ENCODE measurements around the gene TRAF3. TPM values are rescaled to one million over a fixed set of nuclear protein-coding genes. Genes with fewer than 3 reads are reported as not detected.
A peak's percentile ranks its signal among the peaks of the same experiment; 100 is the strongest.
"Not testable (repeated sequence)": the region's sequence is repeated elsewhere in the genome, so short reads cannot be mapped to it uniquely, and the experiment has no call there.

The TRAF3 gene
- total RNA-seq, 5 donors from 2014 or later (not counting 1 experiment from before 2014, with no cell fraction given) = 29.6 to 46.1 (median 35.7) TPM

GRCh38 chr14:102831163-102831804 lies 54.0 kb downstream of the TRAF3 start:
- H3K27me3 Mint-ChIP-seq = no peaks in the 10 kb centered on the region
- H3K4me3 Mint-ChIP-seq = no peak overlapping the region
- 98% methylated on average over 4 of the region's 7 CpGs for WGBS (ENCODE audit: insufficient coverage)
- no peaks in the 10 kb centered on the region for H3K9me3 Mint-ChIP-seq
- ATAC-seq (replicated peaks in 1 of 4) (no peak), DNase-seq (no peak)
- Histone ChIP-seq H3K9me3 (no peaks in the 10 kb centered on the region), H3K27ac (ENCODE audit: low read length) (no peak overlapping the region), H3K4me3 (ENCODE audit: control insufficient read depth in 1 of 2, extremely low read depth in 1 of 2, low read length in 1 of 2) (no peak overlapping the region), H3K27me3 (replicated peaks in 1 of 2; ENCODE audit: control insufficient read depth in 2 of 2, extremely low read depth in 1 of 2, insufficient read depth in 2 of 2, low read length in 1 of 2) (no peaks in the 10 kb centered on the region), H3K36me3 (ENCODE audit: control insufficient read depth in 2 of 2, extremely low read depth in 1 of 2, insufficient read depth in 1 of 2, low read length in 1 of 2) (peaks cover 0 to 35% of the 10 kb centered on the region in 2 donors), H3K4me1 (ENCODE audit: control insufficient read depth in 1 of 2, extremely low read depth in 1 of 2, insufficient read depth in 2 of 2, low read length in 2 of 2) (peaks cover 0 to 21% of the 10 kb centered on the region in 2 experiments)
- POLR2A ChIA-PET = no interaction called here
- H3K36me3 Mint-ChIP-seq = peaks cover 37% of the 10 kb centered on the region
- H3K27ac Mint-ChIP-seq = peak overlapping the region; percentile 36 to 58
- H3K4me1 Mint-ChIP-seq = peaks cover 40 to 50% (median 46%) of the 10 kb centered on the region in 3 donors
- CTCF ChIA-PET = no interaction called here

- Mint-ChIP-seq H3K27ac (no peak overlapping the region), H3K9me3 (no peaks in the 10 kb centered on the region), H3K27me3 (no peaks in the 10 kb centered on the region), H3K4me1 (peaks cover 32 to 43% (median 39%) of the 10 kb centered on the region in 3 donors), H3K4me3 (no peak overlapping the region), H3K36me3 (peaks cover 50% of the 10 kb centered on the region)
- Histone ChIP-seq H3K27ac (ENCODE audit: low read length) (no peak overlapping the region), H3K4me1 (ENCODE audit: control insufficient read depth in 1 of 2, extremely low read depth in 1 of 2, insufficient read depth in 2 of 2, low read length in 2 of 2) (peaks cover 0 to 4% of the 10 kb centered on the region in 2 experiments), H3K27me3 (replicated peaks in 1 of 2; ENCODE audit: control insufficient read depth in 2 of 2, extremely low read depth in 1 of 2, insufficient read depth in 2 of 2, low read length in 1 of 2) (no peaks in the 10 kb centered on the region), H3K4me3 (ENCODE audit: control insufficient read depth in 1 of 2, extremely low read depth in 1 of 2, low read length in 1 of 2) (no peak overlapping the region), H3K9me3 (no peaks in the 10 kb centered on the region), H3K36me3 (ENCODE audit: control insufficient read depth in 2 of 2, extremely low read depth in 1 of 2, insufficient read depth in 1 of 2, low read length in 1 of 2) (peaks cover 0 to 43% of the 10 kb centered on the region in 2 donors)
- DNase-seq = no peak
- no peak for ATAC-seq (replicated peaks in 1 of 4)
- ChIA-PET POLR2A (no interaction called here), CTCF (no interaction called here)
- no CpG with 5 or more reads among the region's 7 CpGs for WGBS (ENCODE audit: insufficient coverage)
These were observed 56.1 kb downstream of the TRAF3 start for GRCh38 chr14:102833341-102833740.

- no peak overlapping the region for H3K27ac Mint-ChIP-seq
- Histone ChIP-seq H3K36me3 (ENCODE audit: control insufficient read depth in 2 of 2, extremely low read depth in 1 of 2, insufficient read depth in 1 of 2, low read length in 1 of 2) (peaks cover 0 to 44% of the 10 kb centered on the region in 2 donors), H3K4me3 (ENCODE audit: control insufficient read depth in 1 of 2, extremely low read depth in 1 of 2, low read length in 1 of 2) (no peak overlapping the region), H3K27ac (ENCODE audit: low read length) (no peak overlapping the region), H3K4me1 (ENCODE audit: control insufficient read depth in 1 of 2, extremely low read depth in 1 of 2, insufficient read depth in 2 of 2, low read length in 2 of 2) (peaks cover 0 to 4% of the 10 kb centered on the region in 2 experiments), H3K27me3 (replicated peaks in 1 of 2; ENCODE audit: control insufficient read depth in 2 of 2, extremely low read depth in 1 of 2, insufficient read depth in 2 of 2, low read length in 1 of 2) (no peaks in the 10 kb centered on the region), H3K9me3 (no peaks in the 10 kb centered on the region)
- peaks cover 29 to 37% (median 35%) of the 10 kb centered on the region in 3 donors for H3K4me1 Mint-ChIP-seq
- ChIA-PET CTCF (no interaction called here), POLR2A (no interaction called here)
- DNase-seq = no peak
- WGBS (ENCODE audit: insufficient coverage) = 98% methylated on average over 7 of the region's 9 CpGs
- peaks cover 53% of the 10 kb centered on the region for H3K36me3 Mint-ChIP-seq
- no peaks in the 10 kb centered on the region for H3K9me3 Mint-ChIP-seq
- H3K4me3 Mint-ChIP-seq = no peak overlapping the region
- no peak for ATAC-seq (replicated peaks in 1 of 4)
- no peaks in the 10 kb centered on the region for H3K27me3 Mint-ChIP-seq
These were observed 56.7 kb downstream of the TRAF3 start for GRCh38 chr14:102833991-102834390.

GRCh38 chr14:102835959-102836358 lies 58.7 kb downstream of the TRAF3 start:
- Mint-ChIP-seq H3K9me3 (no peaks in the 10 kb centered on the region), H3K36me3 (peaks cover 51% of the 10 kb centered on the region), H3K27me3 (no peaks in the 10 kb centered on the region), H3K27ac (no peak overlapping the region), H3K4me1 (peaks cover 20 to 27% (median 23%) of the 10 kb centered on the region in 3 donors), H3K4me3 (no peak overlapping the region)
- ATAC-seq (replicated peaks in 1 of 4) (no peak), DNase-seq (no peak)
- ChIA-PET CTCF (no interaction called here), POLR2A (no interaction called here)
- Histone ChIP-seq H3K36me3 (ENCODE audit: control insufficient read depth in 2 of 2, extremely low read depth in 1 of 2, insufficient read depth in 1 of 2, low read length in 1 of 2) (peaks cover 0 to 37% of the 10 kb centered on the region in 2 donors), H3K9me3 (no peaks in the 10 kb centered on the region), H3K27ac (ENCODE audit: low read length) (no peak overlapping the region), H3K27me3 (replicated peaks in 1 of 2; ENCODE audit: control insufficient read depth in 2 of 2, extremely low read depth in 1 of 2, insufficient read depth in 2 of 2, low read length in 1 of 2) (no peaks in the 10 kb centered on the region), H3K4me1 (ENCODE audit: control insufficient read depth in 1 of 2, extremely low read depth in 1 of 2, insufficient read depth in 2 of 2, low read length in 2 of 2) (no peaks in the 10 kb centered on the region), H3K4me3 (ENCODE audit: control insufficient read depth in 1 of 2, extremely low read depth in 1 of 2, low read length in 1 of 2) (no peak overlapping the region)
- WGBS (ENCODE audit: insufficient coverage) = 100% methylated on average over 1 of the region's 5 CpGs

- H3K4me1 ChIP-seq (ENCODE audit: control insufficient read depth in 1 of 2, extremely low read depth in 1 of 2, insufficient read depth in 2 of 2, low read length in 2 of 2); H3K9me3 ChIP-seq; DNase-seq; H3K4me3 Mint-ChIP-seq; ATAC-seq (replicated peaks in 1 of 4); H3K27me3 Mint-ChIP-seq; H3K9me3 Mint-ChIP-seq; H3K4me3 ChIP-seq (ENCODE audit: control insufficient read depth in 1 of 2, extremely low read depth in 1 of 2, low read length in 1 of 2); H3K27me3 ChIP-seq (replicated peaks in 1 of 2; ENCODE audit: control insufficient read depth in 2 of 2, extremely low read depth in 1 of 2, insufficient read depth in 2 of 2, low read length in 1 of 2); H3K27ac ChIP-seq (ENCODE audit: low read length); H3K27ac Mint-ChIP-seq; CTCF ChIA-PET: not testable (repeated sequence)
- POLR2A ChIA-PET = interaction anchor here in 1 of 2 donors (0.6 kb wide), 1 partner anchor 217 kb away, joined by 3 read pairs; no protein-coding TSS in a partner anchor
- peaks cover 0 to 30% of the 10 kb centered on the region in 2 donors for H3K36me3 ChIP-seq (ENCODE audit: control insufficient read depth in 2 of 2, extremely low read depth in 1 of 2, insufficient read depth in 1 of 2, low read length in 1 of 2)
- peaks cover 18 to 31% (median 23%) of the 10 kb centered on the region in 3 donors for H3K4me1 Mint-ChIP-seq
- WGBS (ENCODE audit: insufficient coverage) = 100% methylated on average over 4 of the region's 5 CpGs
- peaks cover 46% of the 10 kb centered on the region for H3K36me3 Mint-ChIP-seq
These were observed 59.9 kb downstream of the TRAF3 start for GRCh38 chr14:102837120-102837519.

- H3K27ac Mint-ChIP-seq = no peak overlapping the region
These were observed 61.3 kb downstream of the TRAF3 start for GRCh38 chr14:102838501-102838900.

More at GRCh38 chr14:102838501-102838900, 61.3 kb downstream of the TRAF3 start:
- ATAC-seq (replicated peaks in 1 of 4) (no peak), DNase-seq (no peak)
- Mint-ChIP-seq H3K36me3 (peaks cover 37% of the 10 kb centered on the region), H3K9me3 (no peaks in the 10 kb centered on the region), H3K27me3 (no peaks in the 10 kb centered on the region), H3K4me1 (peaks cover 18 to 27% (median 21%) of the 10 kb centered on the region in 3 donors), H3K4me3 (no peak overlapping the region)
- no peak overlapping the region for H3K27ac ChIP-seq (ENCODE audit: low read length)
- H3K36me3 ChIP-seq (ENCODE audit: control insufficient read depth in 2 of 2, extremely low read depth in 1 of 2, insufficient read depth in 1 of 2, low read length in 1 of 2) = peaks cover 0 to 26% of the 10 kb centered on the region in 2 donors
- 93% methylated on average over 2 of the region's 4 CpGs for WGBS (ENCODE audit: insufficient coverage)
- no peaks in the 10 kb centered on the region for H3K9me3 ChIP-seq
- H3K27me3 ChIP-seq (replicated peaks in 1 of 2; ENCODE audit: control insufficient read depth in 2 of 2, extremely low read depth in 1 of 2, insufficient read depth in 2 of 2, low read length in 1 of 2) = no peaks in the 10 kb centered on the region
- no peaks in the 10 kb centered on the region for H3K4me1 ChIP-seq (ENCODE audit: control insufficient read depth in 1 of 2, extremely low read depth in 1 of 2, insufficient read depth in 2 of 2, low read length in 2 of 2)
- no peak overlapping the region for H3K4me3 ChIP-seq (ENCODE audit: control insufficient read depth in 1 of 2, extremely low read depth in 1 of 2, low read length in 1 of 2)
- CTCF ChIA-PET = no interaction called here
- POLR2A ChIA-PET = interaction anchor here in 1 of 2 donors (0.5 kb wide), 1 partner anchor 218 kb away, joined by 3 read pairs; no protein-coding TSS in a partner anchor
